Esophagus muscularis mucosa (tissue), 4 donors: ENCODE measurements around the gene ZFP91. TPM values are rescaled to one million over a fixed set of nuclear protein-coding genes. Genes with fewer than 3 reads are reported as not detected.

Experiments used
- DNase-seq: peaks from one replicate; pipeline ENCODE4 v3.0.0-alpha.2; 2017; ENCODE audit errors: extremely low spot score
- H3K27ac ChIP-seq, 4 donors: fragments of 200-600 bp; sonication (generic); replicated peaks in 1 of 4; 1 replicate in 3 of 4; 2 replicates in 1 of 4; pipeline ENCODE4 v1.5.1; 2016 to 2019; ENCODE audit warnings: mild to moderate bottlenecking in 1 of 4
- H3K27me3 ChIP-seq, 4 donors: fragments of 200-600 bp; sonication (generic); one replicate each; pipeline versions ENCODE4 v1.5.1 to v1.6.0; 2016 to 2019
- H3K36me3 ChIP-seq, 4 donors: fragments of 200-600 bp; sonication (generic); one replicate each; pipeline ENCODE4 v1.5.1; 2016 to 2019
- H3K4me1 ChIP-seq, 4 donors: fragments of 200-600 bp; sonication (generic); one replicate each; pipeline ENCODE4 v1.5.1; 2016 to 2019
- H3K4me3 ChIP-seq, 4 donors: fragments of 200-600 bp; sonication (generic); 1 replicate in 2 of 4; 2 replicates in 2 of 4; pipeline ENCODE4 v1.5.1; 2016 to 2019; ENCODE audit warnings: mild to moderate bottlenecking in 4 of 4, moderate library complexity in 1 of 4
- H3K9me3 ChIP-seq, 4 donors: fragments of 200-600 bp; sonication (generic); 1 replicate in 3 of 4; 2 replicates in 1 of 4; pipeline ENCODE4 v1.5.1; 2016 to 2019
- CTCF ChIP-seq, 3 experiments: fragments of 200-600 bp in 2 of 3; fragments of 450-650 bp in 1 of 3; sonication (generic) in 2 of 3; IDR thresholded peaks; one replicate each; pipeline ENCODE4 v1.5.1; 2017 to 2019; ENCODE audit warnings: antibody characterized with exemption in 3 of 3, mild to moderate bottlenecking in 2 of 3, moderate library complexity in 1 of 3
- EP300 ChIP-seq: sonication (generic); formaldehyde crosslinking; IDR thresholded peaks from one replicate; pipeline ENCODE4 v1.6.1; 2017; ENCODE audit warnings: antibody characterized with exemption
- POLR2A ChIP-seq: fragments of 450-650 bp; IDR thresholded peaks from one replicate; pipeline ENCODE4 v1.6.1; 2017; ENCODE audit warnings: antibody characterized with exemption, moderate library complexity, mild to moderate bottlenecking, low read depth
- POLR2AphosphoS5 ChIP-seq, 2 donors: sonication (generic); formaldehyde crosslinking; IDR thresholded peaks; one replicate each; pipeline ENCODE4 v1.6.1; 2017; ENCODE audit warnings: antibody characterized with exemption in 2 of 2
- WGBS: methylation state at CpG from one replicate; pipeline ENCODE4 v1.1.5; 2018; 5-methylcytosine and 5-hydroxymethylcytosine counted together
- intact Hi-C: fragments of 100-400 bp; cut with DNase I; formaldehyde crosslinking; loops from one replicate; pipeline ENCODE4 v1.15.1; 2023
- total RNA-seq, 4 donors: library from RNA; depleted of rRNA; stranded (reverse); fragments of >200 nt; gene quantifications; one replicate each; pipeline versions ENCODE4 v1.1.0 to v1.2.1, GENCODE V29; 2016

Gene ZFP91
- total RNA-seq, 4 donors from 2014 or later, result 71.1 to 90.2 (median 77.7) TPM

- H3K9me3 ChIP-seq, result no peaks in the 10 kb centered on the region
- no peaks in the 10 kb centered on the region for H3K36me3 ChIP-seq
- no peak overlapping the region for H3K4me3 ChIP-seq
- no peak for DNase-seq
- H3K27me3 ChIP-seq, result peaks cover 0 to 26% (median 0%) of the 10 kb centered on the region in 4 donors
- H3K4me1 ChIP-seq, result no peaks in the 10 kb centered on the region
- intact Hi-C loops, result loop anchor here (10.0 kb wide), 1 partner anchor 475 kb away; no protein-coding TSS in a partner anchor
- H3K27ac ChIP-seq, result no peak overlapping the region
- WGBS, result 62% methylated on average over 5 of the region's 5 CpGs
- no peak for TF ChIP-seq CTCF (IDR thresholded peaks at IDR 0.05)
- no peak for TF ChIP-seq POLR2AphosphoS5 (IDR thresholded peaks at IDR 0.05)
- no peak for TF ChIP-seq EP300
- TF ChIP-seq POLR2A, result no peak
Observed at GRCh38 chr11:58659910-58660570, 81.2 kb downstream of the ZFP91 start.

Other genes with a start within 250 kb of the ZFP91 start
- not detected for gene OR5B17, start 220.0 kb upstream of the ZFP91 start, total RNA-seq
- not detected for gene OR5B3, start 172.2 kb upstream of the ZFP91 start, total RNA-seq
- not detected for gene OR5B2, start 150.9 kb upstream of the ZFP91 start, total RNA-seq
- gene OR5B12, start 136.8 kb upstream of the ZFP91 start, total RNA-seq, result not detected
- gene OR5B21, start 71.0 kb upstream of the ZFP91 start, total RNA-seq, result not detected
- 1 to 10 TPM; 4.1 to 9.6 (median 7.2) TPM for gene LPXN, start 3.2 kb upstream of the ZFP91 start, total RNA-seq
- gene CNTF, start 43.6 kb downstream of the ZFP91 start, total RNA-seq, result 1 to 10 TPM; 1.3 to 2.5 (median 1.9) TPM
- gene GLYAT, start 152.9 kb downstream of the ZFP91 start, total RNA-seq, result not detected